NCI-H1105 treated with DMSO at 0.1 percent for 48 hours (cell line): ENCODE results near the gene NGDN.

Experiments used
- DNase-seq: peaks from one replicate; lab custom pipeline; 2025; lab: John Stamatoyannopoulos, UW

The NGDN gene

DNA sequence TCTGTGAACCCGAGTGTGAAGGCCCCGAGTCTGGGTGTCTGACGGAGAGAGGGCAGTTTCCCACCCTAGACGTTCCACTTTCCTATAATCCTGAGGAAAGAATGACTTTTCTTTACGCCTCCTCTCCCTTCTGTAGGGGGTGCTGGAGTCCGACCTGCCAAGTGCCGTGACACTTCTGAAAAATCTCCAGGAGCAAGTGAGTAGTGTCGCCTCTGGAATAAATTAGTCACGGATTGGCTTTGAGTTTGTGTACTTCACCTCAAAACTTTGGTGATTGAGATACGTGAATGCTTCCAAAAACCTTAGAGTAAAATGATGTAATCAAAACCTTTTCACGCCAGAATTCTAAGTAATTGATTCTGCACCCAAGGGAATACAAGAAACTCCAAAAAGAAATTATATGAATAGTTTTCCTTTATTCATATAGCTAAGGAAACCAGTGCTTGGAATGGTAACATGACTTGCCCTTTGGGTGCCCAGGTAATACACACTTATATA lies 452 bp downstream of the NGDN start:
- no peak for DNase-seq

DNA sequence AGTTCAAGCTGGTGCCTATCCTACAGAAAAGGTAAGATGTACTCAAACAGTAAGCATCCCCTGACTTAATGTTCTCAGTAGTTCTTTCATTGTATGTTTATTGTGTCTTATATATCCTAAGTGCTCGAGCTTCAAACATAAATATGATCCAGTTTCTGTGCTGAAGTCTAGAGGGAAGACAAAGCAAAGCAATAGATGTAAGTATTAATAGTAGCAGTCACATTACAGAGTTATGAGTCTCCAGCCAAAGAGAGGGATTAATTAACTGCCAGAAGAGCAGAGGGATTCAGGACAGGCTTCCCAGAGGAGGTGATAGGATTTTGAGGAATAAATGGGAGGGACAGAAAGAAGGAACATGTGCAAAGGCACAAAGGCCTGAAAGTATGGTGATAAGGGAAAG lies 1.4 kb downstream of the NGDN start:
- no peak for DNase-seq

DNA sequence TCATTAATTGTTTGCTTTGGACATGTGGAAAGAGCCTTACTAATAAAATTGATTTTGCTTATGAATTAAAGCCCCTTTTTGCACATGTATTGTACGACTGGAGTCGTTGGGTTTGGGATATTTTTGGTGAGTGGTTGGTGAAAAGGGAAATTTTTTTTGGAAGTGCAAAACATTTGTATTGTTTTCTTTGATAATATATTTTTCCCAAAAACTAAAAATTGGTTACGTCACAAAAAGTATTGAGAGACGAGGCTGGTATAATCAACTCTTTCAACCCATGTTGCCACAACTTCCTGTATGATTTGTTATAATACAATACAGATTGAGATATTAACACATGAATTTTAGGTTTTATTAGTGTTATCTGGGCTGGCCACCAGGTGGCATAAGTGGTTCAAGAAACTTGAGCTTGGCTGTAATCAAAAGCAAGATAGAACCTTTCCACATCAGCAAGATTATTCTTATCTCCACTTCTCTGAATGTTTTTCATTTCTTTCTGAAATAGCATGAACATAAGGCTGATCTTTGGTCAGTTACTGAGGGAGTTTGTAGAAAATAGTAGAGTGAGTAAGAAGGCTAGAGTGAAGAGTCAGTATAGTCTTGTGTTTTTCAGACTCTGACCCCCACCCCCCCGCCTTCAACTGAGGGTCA lies 8.7 kb downstream of the NGDN start:
- peak; percentile 65 for DNase-seq

DNA sequence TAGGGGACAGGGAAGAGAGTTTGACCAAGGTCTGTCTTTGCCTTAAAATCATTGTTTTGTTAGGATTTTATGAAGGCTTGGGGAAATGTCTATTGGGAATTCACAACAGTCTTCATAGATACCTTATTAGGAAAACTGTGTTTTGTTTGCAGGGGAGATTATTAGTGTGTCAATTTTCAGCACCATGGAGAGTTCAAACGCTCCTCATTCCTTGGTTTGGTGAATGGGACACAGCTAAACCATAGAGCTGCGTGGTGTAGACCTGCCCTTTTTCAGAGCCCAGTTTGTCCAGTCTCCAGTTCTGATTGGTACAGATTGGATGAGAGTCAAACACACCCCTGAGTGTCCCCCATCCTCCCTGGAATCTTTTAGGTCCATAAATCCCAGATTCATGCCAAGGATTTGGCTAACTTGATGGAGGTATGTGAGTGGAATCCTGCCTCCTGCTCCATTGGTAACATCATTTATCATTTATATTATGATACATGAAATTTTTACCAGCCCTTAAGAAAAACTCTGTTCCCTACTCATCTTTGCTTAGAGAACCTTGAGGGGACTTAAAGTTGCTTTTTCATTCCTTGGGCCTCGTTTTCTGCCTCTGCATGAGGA lies 12.0 kb downstream of the NGDN start:
- no peak for DNase-seq

DNA sequence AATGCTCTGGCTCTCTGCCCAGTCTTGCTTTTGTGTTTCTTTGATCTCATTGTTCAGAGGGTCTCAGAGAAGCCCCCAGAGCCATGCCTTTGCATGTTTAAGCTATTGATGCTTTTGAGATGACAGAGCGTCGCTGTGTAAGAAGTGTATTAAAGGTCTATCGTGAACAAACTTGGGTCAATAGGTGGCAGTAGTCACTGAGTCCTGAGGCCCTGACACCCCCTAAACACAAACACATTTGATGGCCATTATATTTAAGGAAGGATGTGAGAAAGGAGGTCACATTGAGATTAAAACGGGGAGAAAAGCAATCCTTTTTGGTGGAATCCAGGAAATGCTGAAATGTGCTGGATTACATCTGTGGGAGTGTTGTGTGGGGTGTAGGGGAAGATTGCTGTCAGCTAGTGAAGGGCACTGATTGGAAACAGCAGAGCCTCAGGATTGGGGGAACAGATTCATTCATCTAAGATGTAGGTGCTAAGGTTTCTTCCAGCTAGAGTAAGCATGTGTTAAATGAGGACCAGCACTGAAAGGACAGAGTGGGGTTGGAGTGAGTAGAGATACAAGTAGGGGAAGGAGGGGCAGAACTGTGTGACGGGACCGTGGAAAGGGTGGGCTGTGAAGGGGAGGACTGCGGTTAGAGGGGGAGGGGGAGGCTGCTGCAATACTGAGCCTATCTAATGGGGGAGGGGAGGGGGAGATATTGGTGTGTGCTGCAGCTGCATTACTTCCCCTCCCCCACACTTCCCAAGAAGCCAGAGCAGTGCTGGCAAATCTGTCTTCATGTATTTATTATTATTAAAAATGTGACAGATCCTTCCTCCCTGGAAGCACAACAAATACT lies 12.7 kb downstream of the NGDN start:
- peak; percentile 10 for DNase-seq

DNA sequence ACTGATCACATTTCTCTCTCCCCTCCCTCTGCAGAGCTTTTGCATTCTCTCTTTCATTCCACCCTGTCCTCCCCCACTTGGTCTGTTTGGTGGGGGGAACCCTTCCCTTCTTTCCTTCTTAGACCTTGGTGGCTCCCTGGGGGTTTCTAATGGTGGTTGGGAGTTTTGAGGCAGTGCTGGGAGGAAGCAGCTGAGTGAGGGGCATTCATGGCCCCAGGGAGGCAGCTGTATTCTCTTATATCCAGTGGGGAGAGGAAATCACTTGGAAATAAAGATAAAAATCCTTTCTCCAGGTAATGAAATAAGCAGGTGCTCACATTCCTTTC lies 13.3 kb downstream of the NGDN start:
- no peak for DNase-seq

DNA sequence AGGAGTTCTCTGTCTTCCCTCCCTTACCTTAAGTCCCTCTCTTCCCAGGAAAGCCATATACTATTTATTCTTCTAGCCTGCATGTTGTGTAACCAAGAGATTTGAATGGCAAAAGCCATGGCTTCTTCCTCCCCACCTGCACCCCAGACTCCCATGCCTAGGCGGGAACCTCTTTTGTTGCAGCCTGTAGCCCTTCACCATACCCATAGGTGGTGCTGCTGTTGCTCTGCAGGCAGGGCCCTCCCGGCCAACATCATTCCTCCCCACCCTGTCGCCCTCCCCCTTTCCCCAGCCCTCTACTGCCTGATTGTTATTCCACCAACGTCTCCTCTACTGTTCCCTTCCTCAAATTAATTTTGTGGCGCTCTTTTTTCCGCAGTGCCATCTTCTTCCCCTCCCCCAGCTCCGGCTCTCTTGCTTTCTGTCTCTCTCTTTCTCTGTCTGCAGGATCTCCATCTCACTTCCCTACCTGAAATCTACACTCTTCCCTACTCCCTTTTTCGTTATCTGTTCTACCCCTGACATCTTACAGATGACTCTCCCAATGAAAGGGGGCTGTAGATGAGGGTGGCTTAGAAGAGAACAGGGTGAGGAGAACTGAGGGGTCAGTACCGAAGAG lies 13.8 kb downstream of the NGDN start:
- DNase-seq: peak; percentile 72

DNA sequence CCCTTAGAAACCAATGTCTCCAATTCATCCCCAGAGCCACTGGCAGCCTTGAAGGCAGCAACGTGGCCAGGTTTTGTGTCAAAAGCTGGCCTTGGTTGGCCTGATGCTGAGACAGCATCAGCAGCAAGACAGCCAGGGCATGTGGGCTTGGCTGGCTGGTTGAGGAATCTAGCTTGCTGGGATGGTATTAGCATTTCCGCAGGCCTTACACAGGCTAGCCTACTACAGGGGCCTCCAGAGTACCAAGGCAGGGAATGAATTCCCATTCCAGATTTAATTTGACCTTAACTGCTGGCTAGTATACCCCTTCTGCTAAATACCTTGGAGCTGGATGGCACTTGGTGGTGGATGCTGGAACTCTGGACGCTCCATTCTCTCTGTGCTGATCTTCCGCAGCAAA lies 15.8 kb downstream of the NGDN start:
- DNase-seq: no peak

DNA sequence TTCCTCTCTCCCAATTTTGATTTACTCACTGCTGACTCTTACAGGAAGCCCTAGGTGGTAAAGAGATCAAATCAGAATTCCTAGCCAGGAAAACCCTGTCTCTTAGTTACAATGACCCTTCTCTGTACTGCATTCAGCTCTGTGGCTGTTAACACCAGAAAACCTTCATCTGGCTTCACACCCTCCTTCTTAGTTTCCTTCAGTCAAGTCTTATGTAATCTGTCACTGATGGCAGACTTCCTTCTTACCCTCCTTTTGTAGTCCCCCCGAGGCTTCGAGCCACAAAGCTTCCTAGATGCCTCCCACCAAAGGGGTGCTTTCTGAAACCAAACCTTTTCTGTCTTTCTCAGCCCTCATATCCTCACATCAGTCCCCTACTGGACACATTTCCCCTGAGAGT lies 16.5 kb downstream of the NGDN start:
- DNase-seq: no peak

DNA sequence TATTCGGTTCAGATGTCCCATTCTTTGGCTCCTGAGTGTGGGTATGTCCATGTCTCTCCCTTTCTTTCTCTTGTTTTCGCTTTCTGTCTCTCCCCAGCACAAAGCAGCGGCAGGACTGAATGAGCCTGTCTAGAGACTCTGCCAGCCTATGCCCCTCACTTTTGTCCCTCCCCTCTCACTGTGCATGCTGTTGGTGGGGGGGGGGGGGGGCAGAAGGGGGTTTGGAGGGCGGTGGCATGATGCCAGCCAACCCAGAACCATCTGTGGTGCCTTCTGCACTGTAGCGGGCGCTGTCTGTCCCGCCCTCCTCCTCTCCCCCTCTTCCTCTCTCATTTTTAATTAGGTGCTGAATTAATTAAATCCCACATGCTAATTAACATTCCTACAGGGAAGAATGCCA lies 17.7 kb downstream of the NGDN start:
- DNase-seq: no peak

DNA sequence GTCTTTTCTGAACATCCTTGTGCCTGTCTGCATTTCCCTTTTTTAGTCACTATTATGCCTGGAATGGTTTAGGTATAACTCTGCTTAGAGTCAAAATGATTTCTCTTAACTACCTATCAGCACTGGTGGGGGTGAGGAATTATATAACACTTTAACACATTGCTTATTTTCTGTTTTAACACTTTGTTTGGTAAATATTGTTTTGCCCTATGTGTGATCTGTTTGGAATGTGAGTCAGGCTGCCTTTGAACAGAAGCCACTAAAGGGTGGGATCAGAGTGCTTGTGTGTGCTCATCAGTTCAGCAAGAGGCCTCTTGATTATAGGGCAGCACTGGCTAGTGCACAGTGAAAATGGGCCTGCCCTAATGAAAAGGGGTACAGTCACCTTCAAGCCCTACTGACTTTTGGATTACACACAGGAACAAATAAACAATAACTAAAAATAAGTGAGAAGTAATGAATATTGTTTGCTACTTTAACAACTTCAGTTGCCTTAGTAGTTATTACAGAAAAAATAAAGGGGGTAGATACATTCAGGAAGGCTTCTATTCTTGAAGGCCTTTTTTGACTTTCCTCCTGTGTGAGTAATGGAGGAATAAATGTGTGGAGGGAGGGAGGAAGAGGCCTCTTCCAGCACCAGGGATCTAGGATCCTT lies 23.2 kb downstream of the NGDN start:
- DNase-seq: no peak

DNA sequence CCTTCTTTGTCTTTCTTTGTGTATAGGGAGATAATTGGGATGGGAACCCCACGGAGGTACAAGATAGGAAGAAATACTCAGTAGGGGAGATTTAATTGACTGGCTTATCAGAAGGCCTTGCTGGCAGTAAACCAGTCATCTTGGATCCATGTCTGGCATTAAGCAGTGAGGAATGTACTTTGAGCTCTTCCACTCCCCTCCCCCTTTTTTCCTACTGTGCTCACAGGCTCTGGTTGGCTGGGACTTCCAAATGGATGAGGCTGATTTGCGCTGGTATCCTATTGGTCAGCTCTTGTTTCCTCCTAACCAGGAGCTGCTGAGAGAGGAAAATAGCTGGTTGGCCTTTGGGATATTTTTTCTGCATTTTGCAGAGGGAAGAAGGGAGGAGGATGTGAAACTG lies 24.7 kb downstream of the NGDN start:
- no peak for DNase-seq

DNA sequence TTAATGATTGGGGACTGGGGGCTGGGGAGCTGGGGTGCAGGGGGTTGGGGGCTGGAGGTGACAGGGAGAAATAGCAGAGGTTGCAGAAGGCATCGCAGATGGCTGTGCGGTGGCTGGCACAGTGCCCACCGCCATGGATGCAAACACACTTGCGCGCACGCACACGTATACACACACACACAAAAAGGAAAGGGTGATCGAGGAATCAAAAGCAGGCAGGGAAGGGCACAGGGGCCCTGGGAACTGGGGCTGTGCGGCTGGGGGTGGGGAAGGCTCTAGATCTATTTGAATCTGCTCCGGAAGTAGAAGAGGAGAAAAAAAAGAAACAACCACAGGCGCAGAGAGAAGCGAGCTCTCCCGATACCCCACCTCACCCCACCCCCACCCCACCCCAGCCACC lies 42.7 kb downstream of the NGDN start:
- DNase-seq: peak; percentile 77

DNA sequence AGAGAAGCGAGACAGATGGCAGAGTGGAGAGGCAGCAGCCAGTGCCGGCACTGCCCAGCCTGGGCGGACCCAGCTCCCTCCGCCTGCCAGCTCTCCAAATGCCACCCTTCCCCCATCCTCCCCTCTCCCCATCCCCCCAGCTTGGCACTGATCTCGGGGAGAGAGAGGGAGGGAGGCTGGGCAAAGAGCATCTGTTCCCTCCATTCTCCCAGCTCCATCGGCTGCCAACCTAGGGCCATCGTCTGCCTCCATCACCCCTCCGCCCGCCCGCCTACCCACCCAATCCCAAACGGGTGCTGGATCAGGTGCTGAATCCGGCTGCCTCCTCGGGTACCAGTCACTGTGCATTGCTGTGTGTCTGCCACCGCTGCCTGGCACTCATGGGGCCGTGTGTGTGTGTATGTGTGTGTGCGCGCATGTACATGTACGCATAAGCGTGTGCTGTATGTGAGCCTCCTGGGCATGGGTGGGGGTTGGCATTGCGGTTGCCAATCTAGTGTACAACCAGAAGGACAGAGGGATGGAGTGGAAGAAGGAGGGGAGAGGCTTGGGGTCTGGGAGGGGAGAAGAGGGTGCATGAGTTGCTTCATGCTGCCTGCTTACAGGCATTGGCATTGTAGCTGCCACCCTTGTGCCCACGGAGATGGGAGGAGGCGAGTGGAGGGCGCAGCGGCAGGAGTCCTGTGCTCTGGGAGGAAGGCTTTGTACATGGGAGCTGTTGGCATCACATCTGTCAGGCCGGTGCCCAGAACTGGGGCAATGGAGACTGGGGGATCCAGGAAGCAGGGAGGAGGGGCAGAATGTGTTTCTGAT lies 43.7 kb downstream of the NGDN start:
- peak; percentile 89 for DNase-seq

DNA sequence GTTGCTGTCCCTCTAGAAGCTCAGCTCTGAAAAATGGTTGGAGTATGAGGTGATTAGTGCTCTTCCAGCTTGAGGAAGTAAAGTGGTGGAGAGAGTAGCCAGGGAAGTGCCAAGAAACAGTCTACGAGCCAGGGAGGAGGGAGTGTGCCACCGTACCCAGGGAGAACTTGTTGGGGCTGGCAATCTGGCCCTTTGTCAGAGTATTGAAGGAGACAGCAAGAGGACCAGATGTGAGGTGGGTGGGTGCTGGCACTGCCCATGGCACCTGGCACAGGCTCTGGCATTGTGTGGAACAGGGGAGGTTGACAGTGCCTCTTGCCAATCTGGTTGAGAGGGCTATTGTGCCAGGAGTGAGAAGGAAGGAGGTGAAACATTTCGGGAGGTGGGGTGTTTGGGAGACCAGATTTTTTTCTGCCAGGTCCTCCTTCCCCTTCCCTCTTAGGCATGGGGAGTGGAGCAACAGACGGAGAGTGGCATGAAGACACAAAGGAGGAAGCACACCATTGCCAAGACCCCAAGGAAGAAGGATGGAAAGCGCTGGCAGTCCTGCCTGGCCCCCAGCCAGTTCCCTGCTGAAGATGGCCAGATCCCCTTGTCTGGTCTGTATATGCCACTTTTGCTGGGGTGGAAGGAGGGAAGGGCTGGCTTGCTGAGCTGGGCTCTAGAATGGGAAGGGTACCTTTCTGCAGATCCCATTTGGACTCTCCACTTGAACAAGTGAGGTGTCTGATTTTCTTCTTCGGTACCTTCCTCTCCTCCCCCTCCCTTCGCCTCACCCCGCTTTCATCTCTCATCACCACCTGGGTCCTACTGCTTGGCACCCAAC lies 44.5 kb downstream of the NGDN start:
- DNase-seq: peak; percentile 82

DNA sequence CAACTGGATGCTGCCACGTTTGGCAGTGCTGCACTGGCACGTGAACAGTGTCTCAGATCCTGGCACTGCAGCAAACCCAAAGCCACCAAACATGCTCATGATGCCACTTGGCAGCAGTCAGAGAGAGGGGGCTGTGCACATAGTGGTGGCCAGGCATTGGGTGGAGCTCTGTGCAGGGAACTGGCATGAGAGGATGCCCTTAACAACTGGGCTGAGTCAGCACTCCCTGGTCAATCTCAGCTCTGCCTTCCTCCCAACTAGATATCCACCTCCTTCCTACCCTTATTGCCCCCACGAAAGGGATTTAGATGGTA lies 45.1 kb downstream of the NGDN start:
- peak; percentile 90 for DNase-seq

DNA sequence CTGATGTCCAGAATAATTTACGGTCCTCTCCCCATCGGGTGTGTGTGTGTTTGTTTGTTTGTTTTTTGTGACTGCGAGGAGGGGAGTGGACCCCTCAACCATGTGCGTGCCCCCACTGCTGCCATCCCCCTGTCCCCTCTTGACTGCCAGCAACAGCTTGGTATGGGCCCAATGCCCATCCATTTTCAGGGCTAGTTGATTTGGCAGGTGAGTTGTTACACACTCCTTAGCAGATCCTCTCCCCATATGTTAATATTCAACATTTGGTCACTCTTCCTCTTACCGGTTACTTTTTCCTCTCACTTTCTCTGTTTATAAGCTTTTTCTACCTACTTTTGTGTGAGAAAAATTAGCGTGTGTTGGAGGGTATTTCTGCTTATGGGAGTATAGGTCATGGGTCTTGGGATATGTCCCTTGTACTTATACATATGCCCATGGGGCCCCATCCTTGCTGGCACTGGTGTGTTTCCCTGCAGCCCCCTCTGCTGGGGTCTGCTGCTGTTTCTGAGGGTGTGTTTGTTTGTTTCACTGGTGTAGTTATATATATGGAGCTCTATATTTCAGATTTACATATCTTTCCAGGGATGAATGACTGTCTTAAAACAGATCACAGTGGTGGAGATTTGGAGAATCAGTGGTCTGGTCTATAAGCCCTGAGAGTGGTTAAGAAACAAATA lies 48.3 kb downstream of the NGDN start:
- DNase-seq: no peak

DNA sequence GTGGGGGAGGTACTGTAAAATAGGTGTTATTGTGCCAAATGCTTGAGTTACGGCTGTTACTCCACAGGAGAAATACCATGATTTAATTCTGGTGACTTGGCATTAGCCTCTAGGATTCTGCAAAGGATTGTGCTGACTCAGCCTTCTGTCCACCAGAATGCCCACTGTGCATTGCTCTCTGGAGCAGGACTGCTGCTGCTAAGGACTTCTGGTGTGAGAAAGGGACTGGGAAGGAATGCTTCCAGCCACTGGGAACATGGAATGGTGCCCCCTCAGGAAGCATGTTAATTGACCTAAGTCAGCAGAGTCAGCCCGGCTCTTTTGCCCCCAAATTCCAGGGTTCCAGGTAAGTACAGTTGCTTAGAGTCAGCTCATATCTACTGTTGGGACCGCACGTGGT lies 49.2 kb downstream of the NGDN start:
- no peak for DNase-seq

DNA sequence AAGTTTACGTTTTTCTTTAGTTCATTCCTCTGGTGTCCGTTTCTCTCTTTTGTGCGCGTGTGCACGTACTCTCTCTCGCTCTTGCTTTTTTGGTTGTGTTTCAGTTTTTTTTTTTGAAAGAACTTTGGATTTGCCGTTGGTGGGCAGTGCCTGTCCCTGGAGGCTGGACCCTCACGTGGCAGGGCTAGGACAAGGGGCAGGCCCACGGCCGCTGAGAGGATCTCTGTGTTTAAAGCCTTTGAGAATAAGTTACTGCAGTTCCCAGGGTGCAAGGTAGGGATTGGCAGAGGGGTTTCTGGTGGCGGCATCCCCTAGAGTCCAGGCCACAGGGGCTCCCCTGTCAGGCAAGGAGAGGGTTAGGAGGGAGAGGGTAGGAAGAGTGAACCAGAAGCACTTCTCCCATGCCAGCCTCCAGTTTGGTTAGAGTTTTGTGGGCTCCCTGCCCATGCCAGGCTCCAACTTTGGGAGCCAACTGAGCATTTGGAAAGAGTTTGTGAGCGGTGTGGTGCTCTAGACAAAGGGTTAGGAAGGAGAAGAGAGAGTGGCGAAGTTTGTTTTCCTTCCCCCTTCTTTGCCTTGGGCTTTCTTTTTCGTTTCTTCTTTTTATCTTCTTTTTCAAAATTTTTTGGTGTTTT lies 51.5 kb downstream of the NGDN start:
- no peak for DNase-seq
